Mucosa of stomach (tissue), 1 donor: Measurements from ENCODE around the gene RPA4.

Source experiments
- H3K27me3 ChIP-seq: one replicate; pipeline ENCODE4 v1.7.0; 2013; ENCODE audit warnings: mild to moderate bottlenecking, low read length; ENCODE audit not compliant: control insufficient read depth, insufficient read depth
- H3K36me3 ChIP-seq: one replicate; pipeline ENCODE4 v1.7.0; 2013; ENCODE audit warnings: low read length; ENCODE audit not compliant: control insufficient read depth, insufficient read depth
- H3K4me1 ChIP-seq: one replicate; pipeline ENCODE4 v1.7.0; 2013; ENCODE audit warnings: mild to moderate bottlenecking, low read length; ENCODE audit not compliant: control insufficient read depth, insufficient read depth
- H3K4me3 ChIP-seq: one replicate; pipeline ENCODE4 v1.7.0; 2013; ENCODE audit warnings: low read length
- H3K9ac ChIP-seq: one replicate; pipeline ENCODE4 v1.7.0; 2013; ENCODE audit warnings: mild to moderate bottlenecking, low read length, moderate library complexity
- H3K9me3 ChIP-seq: one replicate; pipeline ENCODE4 v1.7.0; 2013; ENCODE audit warnings: mild to moderate bottlenecking, low read length, moderate library complexity; ENCODE audit not compliant: control insufficient read depth
- donor health status: Pancreatic carcinoma.

Gene RPA4

DNA sequence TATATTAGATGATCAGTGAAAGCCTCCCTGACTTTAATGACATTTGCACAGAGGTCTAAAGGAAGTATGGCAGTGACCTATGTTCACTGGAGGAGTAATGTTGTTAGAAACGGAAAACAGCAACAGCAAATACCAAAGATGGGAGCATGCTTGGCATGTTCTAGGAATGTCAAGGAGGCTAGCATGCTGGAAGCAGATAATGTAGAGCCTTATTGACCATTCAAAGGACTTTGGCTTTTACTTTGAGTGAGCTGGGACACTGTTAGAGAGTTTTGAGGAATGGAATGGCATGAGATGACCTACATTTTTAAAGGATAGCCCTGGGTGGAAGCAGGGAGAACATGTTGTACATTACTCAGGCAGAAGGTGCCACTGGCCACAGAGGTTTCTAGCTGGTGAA lies 6.0 kb downstream of the RPA4 start:
- no peaks in the 10 kb centered on the region for H3K4me1 ChIP-seq
- H3K36me3 ChIP-seq, result no peaks in the 10 kb centered on the region

GRCh38 chrX:96906741-96907140 lies 23.0 kb downstream of the RPA4 start:
- H3K27me3 ChIP-seq, result no peaks in the 10 kb centered on the region
- H3K36me3 ChIP-seq, result no peaks in the 10 kb centered on the region
- no peak overlapping the region for H3K9ac ChIP-seq
- no peaks in the 10 kb centered on the region for H3K9me3 ChIP-seq
- no peaks in the 10 kb centered on the region for H3K4me1 ChIP-seq
- H3K4me3 ChIP-seq, result no peak overlapping the region

More for the DNA sequence above, 6.0 kb downstream of the RPA4 start:
- H3K27me3 ChIP-seq, result no peaks in the 10 kb centered on the region
- no peak overlapping the region for H3K9ac ChIP-seq
- H3K9me3 ChIP-seq, result no peaks in the 10 kb centered on the region
- H3K4me3 ChIP-seq, result no peak overlapping the region

- Histone ChIP-seq H3K27me3 (no peaks in the 10 kb centered on the region), H3K9me3 (no peaks in the 10 kb centered on the region), H3K4me3 (no peak overlapping the region), H3K9ac (no peak overlapping the region), H3K36me3 (no peaks in the 10 kb centered on the region), H3K4me1 (no peaks in the 10 kb centered on the region)
Measured at GRCh38 chrX:96907516-96908272, 24.0 kb downstream of the RPA4 start.

- Histone ChIP-seq H3K4me3 (no peak overlapping the region), H3K27me3 (no peaks in the 10 kb centered on the region), H3K36me3 (no peaks in the 10 kb centered on the region), H3K9ac (no peak overlapping the region), H3K9me3 (no peaks in the 10 kb centered on the region), H3K4me1 (no peaks in the 10 kb centered on the region)
Measured at GRCh38 chrX:96909291-96909690, 25.6 kb downstream of the RPA4 start.

DNA sequence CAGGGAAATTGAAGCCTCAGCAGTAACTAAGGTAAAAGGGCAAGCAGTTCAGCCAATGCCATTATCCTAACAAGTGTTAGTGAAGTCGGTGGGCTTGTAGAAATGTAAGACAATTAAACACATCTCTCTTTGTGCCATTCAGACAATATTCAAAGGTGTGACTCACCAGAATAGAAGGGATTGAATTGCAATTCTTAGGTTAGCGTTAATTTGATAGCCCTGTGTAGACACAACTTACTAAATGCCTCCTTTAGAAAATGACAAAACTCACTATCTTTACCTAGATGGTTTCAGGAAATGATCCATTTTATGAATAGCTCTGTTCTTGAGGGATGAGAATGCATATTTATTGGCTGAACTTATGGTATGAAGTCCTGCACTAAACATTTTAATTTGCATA lies 35.2 kb downstream of the RPA4 start:
- no peaks in the 10 kb centered on the region for H3K36me3 ChIP-seq
- no peak overlapping the region for H3K4me3 ChIP-seq
- H3K9ac ChIP-seq, result no peak overlapping the region
- no peaks in the 10 kb centered on the region for H3K9me3 ChIP-seq
- H3K4me1 ChIP-seq, result no peaks in the 10 kb centered on the region
- H3K27me3 ChIP-seq, result no peaks in the 10 kb centered on the region

DNA sequence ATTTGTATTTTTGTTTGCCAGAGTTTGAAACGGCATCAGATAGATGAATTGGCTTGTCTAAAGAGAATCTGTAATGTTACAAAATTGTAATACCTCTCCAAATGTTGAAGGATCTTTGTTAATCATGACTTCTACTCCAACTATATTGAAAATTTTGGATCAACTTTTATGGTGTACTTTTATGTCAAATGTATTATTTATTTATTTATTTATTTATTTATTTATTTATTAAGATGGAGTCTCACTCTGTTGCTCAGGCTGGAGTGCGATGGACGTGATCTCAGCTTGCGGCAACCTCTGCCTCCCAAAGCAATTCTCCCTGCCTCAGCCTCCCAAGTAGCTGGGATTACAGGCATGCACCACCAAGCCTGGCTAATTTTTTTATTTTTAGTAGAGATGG lies 36.0 kb downstream of the RPA4 start:
- H3K9ac ChIP-seq, result no peak overlapping the region
- no peaks in the 10 kb centered on the region for H3K36me3 ChIP-seq
- no peaks in the 10 kb centered on the region for H3K4me1 ChIP-seq
- H3K27me3 ChIP-seq, result no peaks in the 10 kb centered on the region
- H3K4me3 ChIP-seq, result no peak overlapping the region
- H3K9me3 ChIP-seq, result no peaks in the 10 kb centered on the region

DNA sequence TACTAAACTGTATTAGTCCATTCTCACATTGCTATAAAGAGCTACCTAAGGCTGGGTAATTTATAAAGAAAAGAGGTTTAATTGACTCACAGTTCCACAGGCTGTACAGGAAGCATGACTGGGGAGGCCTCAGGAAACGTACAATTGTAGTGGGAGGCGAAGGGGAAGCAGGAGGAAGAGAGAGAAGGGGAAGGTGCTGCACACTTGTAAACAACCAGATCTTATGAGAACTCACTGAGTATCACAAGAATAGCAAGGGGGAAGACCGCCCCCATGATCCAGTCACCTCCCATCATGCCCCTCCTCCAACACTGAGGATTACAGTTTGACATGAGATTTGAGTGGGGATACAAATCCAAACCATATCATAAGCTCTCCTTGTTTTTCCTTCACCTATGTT lies 40.9 kb downstream of the RPA4 start:
- Histone ChIP-seq H3K4me3 (no peak overlapping the region), H3K27me3 (no peaks in the 10 kb centered on the region), H3K36me3 (no peaks in the 10 kb centered on the region), H3K4me1 (no peaks in the 10 kb centered on the region), H3K9ac (no peak overlapping the region), H3K9me3 (no peaks in the 10 kb centered on the region)

DNA sequence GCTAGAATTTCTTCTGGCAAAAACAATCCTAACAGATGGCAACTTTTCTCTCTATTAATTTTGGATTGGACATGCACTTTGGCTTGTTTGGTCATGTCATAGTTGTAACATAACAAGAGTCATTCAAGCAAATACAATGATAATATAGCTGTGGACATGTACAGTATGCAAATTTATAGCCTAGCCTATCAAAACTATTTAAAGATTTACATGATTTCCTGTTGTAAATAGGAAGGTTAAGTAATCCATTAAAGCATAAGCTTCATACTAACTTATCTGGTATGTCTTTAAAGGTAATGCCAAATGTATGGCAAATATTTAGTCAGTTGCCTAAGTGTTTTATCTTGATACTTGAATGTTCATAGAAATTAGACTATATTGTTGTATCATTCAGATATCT lies 45.3 kb downstream of the RPA4 start:
- Histone ChIP-seq H3K4me1 (no peaks in the 10 kb centered on the region), H3K9me3 (no peaks in the 10 kb centered on the region), H3K9ac (no peak overlapping the region), H3K36me3 (no peaks in the 10 kb centered on the region), H3K27me3 (no peaks in the 10 kb centered on the region), H3K4me3 (no peak overlapping the region)
